Measurements from ENCODE around the gene SLC25A45. TPM values are rescaled to one million over a fixed set of nuclear protein-coding genes. Genes with fewer than 3 reads are reported as not detected.
"Not testable (repeated sequence)": the region's sequence is repeated elsewhere in the genome, so short reads cannot be mapped to it uniquely, and the experiment has no call there.

Gene SLC25A45
- total RNA-seq, 4 donors from 2014 or later: 2.2 to 5.6 (median 5.2) TPM

GRCh38 chr11:65334696-65335295 lies 47.6 kb downstream of the SLC25A45 start:
- intact Hi-C loops (cut with DNase I; ENCODE audit: low total_unique reads) (no loop called here), in situ Hi-C loops (cut with MboI; ENCODE audit: low pct_ligation_motif_present in 1 of 4, low pct_unique_long_range_greater_than_20kb in 1 of 4, low sequenced_read_pairs in 3 of 4) (loop anchor here in 1 of 4 donors (5.0 kb wide), 1 partner anchor 62 kb away; no protein-coding TSS in a partner anchor)
- peak overlapping the region; percentile 59 to 93 (median 73) for H3K4me3 ChIP-seq
- TF ChIP-seq CTCF (IDR thresholded peaks at IDR 0.05) (no peak), POLR2A (IDR thresholded peaks at IDR 0.05) (no peak), POLR2AphosphoS5 (IDR thresholded peaks at IDR 0.05) (no peak), EP300 (IDR thresholded peaks at IDR 0.05; ENCODE audit: low read depth) (no peak)
- no peaks in the 10 kb centered on the region for H3K36me3 ChIP-seq
- H3K27ac ChIP-seq: peak overlapping the region in 3 of 4 donors; percentile 88 to 94 (median 92)
- 21 to 24% methylated on average over 5 of the region's 5 CpGs for WGBS, 2 donors (ENCODE audit: low coverage in 1 of 2)
- no peak for DNase-seq
- no peaks in the 10 kb centered on the region for H3K9me3 ChIP-seq
- no peaks in the 10 kb centered on the region for H3K27me3 ChIP-seq
- peaks cover 11 to 23% (median 16%) of the 10 kb centered on the region in 4 donors for H3K4me1 ChIP-seq

GRCh38 chr11:65332591-65332990 lies 49.9 kb downstream of the SLC25A45 start:
- H3K27me3 ChIP-seq; DNase-seq; H3K4me3 ChIP-seq; H3K36me3 ChIP-seq; H3K27ac ChIP-seq; intact Hi-C loops (cut with DNase I; ENCODE audit: low total_unique reads); H3K9me3 ChIP-seq: not testable (repeated sequence)
- WGBS, 2 donors (ENCODE audit: low coverage in 1 of 2): 87 to 92% methylated on average over 9 of the region's 9 CpGs
- peaks cover 11 to 35% (median 22%) of the 10 kb centered on the region in 4 donors for H3K4me1 ChIP-seq
- in situ Hi-C loops (cut with MboI; ENCODE audit: low pct_ligation_motif_present in 1 of 4, low pct_unique_long_range_greater_than_20kb in 1 of 4, low sequenced_read_pairs in 3 of 4): loop anchor here in 1 of 4 donors (5.0 kb wide), 1 partner anchor 60 kb away; no protein-coding TSS in a partner anchor

GRCh38 chr11:65330544-65330943 lies 51.9 kb downstream of the SLC25A45 start:
- no peaks in the 10 kb centered on the region for H3K9me3 ChIP-seq
- no peak overlapping the region for H3K27ac ChIP-seq
- WGBS, 2 donors (ENCODE audit: low coverage in 1 of 2): 67 to 86% methylated on average over 4 to 7 of the region's 7 CpGs
- in situ Hi-C loops (cut with MboI; ENCODE audit: low pct_ligation_motif_present in 1 of 4, low pct_unique_long_range_greater_than_20kb in 1 of 4, low sequenced_read_pairs in 3 of 4) (loop anchor here in 1 of 4 donors (5.0 kb wide), 1 partner anchor 58 kb away; no protein-coding TSS in a partner anchor), intact Hi-C loops (cut with DNase I; ENCODE audit: low total_unique reads) (no loop called here)
- H3K4me3 ChIP-seq: no peak overlapping the region
- H3K4me1 ChIP-seq: peaks cover 11 to 31% (median 22%) of the 10 kb centered on the region in 4 donors
- no peak for DNase-seq
- no peaks in the 10 kb centered on the region for H3K27me3 ChIP-seq
- no peak for TF ChIP-seq POLR2AphosphoS5 (IDR thresholded peaks at IDR 0.05)
- no peak for TF ChIP-seq CTCF (IDR thresholded peaks at IDR 0.05)
- no peak for TF ChIP-seq EP300 (IDR thresholded peaks at IDR 0.05; ENCODE audit: low read depth)
- no peak for TF ChIP-seq POLR2A (IDR thresholded peaks at IDR 0.05)
- no peaks in the 10 kb centered on the region for H3K36me3 ChIP-seq

- intact Hi-C loops (cut with DNase I; ENCODE audit: low total_unique reads): no loop called here
These were observed 52.5 kb downstream of the SLC25A45 start for GRCh38 chr11:65329944-65330403.

More at GRCh38 chr11:65329944-65330403, 52.5 kb downstream of the SLC25A45 start:
- peak; percentile 93 for DNase-seq
- H3K27ac ChIP-seq: peak overlapping the region in 1 of 4 donors; percentile 38
- no peaks in the 10 kb centered on the region for H3K9me3 ChIP-seq
- H3K27me3 ChIP-seq: no peaks in the 10 kb centered on the region
- no peak for TF ChIP-seq POLR2AphosphoS5 (IDR thresholded peaks at IDR 0.05)
- TF ChIP-seq POLR2A (IDR thresholded peaks at IDR 0.05): no peak
- peak; percentile 78 to 94 (median 85) for TF ChIP-seq CTCF (IDR thresholded peaks at IDR 0.05)
- in situ Hi-C loops (cut with MboI; ENCODE audit: low pct_ligation_motif_present in 1 of 4, low pct_unique_long_range_greater_than_20kb in 1 of 4, low sequenced_read_pairs in 3 of 4): loop anchor here in 3 of 4 donors (5.0 to 10.0 kb wide), 2 partner anchors 55 to 58 kb away; no protein-coding TSS in a partner anchor
- peaks cover 6 to 25% (median 16%) of the 10 kb centered on the region in 4 donors for H3K4me1 ChIP-seq
- H3K36me3 ChIP-seq: no peaks in the 10 kb centered on the region
- no peak overlapping the region for H3K4me3 ChIP-seq
- 7 to 8% methylated on average over 10 to 13 of the region's 13 CpGs for WGBS, 2 donors (ENCODE audit: low coverage in 1 of 2)

Data from transverse colon (tissue), 4 donors.